Karpas-422 (cell line): Measurements from ENCODE around the gene HMX1. TPM values are rescaled to one million over a fixed set of nuclear protein-coding genes. Genes with fewer than 3 reads are reported as not detected.
A peak's percentile ranks its signal among the peaks of the same experiment; 100 is the strongest.

Experiments
- DNase-seq: peaks from one replicate; pipeline ENCODE4 v3.0.0-alpha.2; 2015
- H2AFZ ChIP-seq: fragments of 200-600 bp; sonication (generic); 2 replicates; pipeline ENCODE4 v1.6.1; 2014; ENCODE audit warnings: antibody characterized with exemption, low read length, mixed read lengths
- H3K27ac ChIP-seq: fragments of 200-600 bp; sonication (generic); 2 replicates; pipeline ENCODE4 v1.5.1; 2014; ENCODE audit warnings: mild to moderate bottlenecking, low read length, moderate library complexity
- H3K27me3 ChIP-seq: fragments of 200-600 bp; sonication (generic); 2 replicates; pipeline ENCODE4 v1.6.1; 2014; ENCODE audit warnings: low read length, mixed read lengths
- H3K36me3 ChIP-seq: fragments of 200-600 bp; sonication (generic); 2 replicates; pipeline ENCODE4 v1.6.1; 2014; ENCODE audit warnings: low read length, mixed read lengths; ENCODE audit not compliant: insufficient read depth
- H3K4me1 ChIP-seq: fragments of 200-600 bp; sonication (generic); 2 replicates; pipeline ENCODE4 v1.6.1; 2014; ENCODE audit warnings: mild to moderate bottlenecking, low read length, mixed read lengths
- H3K4me2 ChIP-seq: fragments of 200-600 bp; sonication (generic); 2 replicates; pipeline ENCODE4 v1.6.1; 2014; ENCODE audit warnings: low read length, low read depth, mild to moderate bottlenecking; ENCODE audit not compliant: poor library complexity, severe bottlenecking
- H3K4me3 ChIP-seq: fragments of 200-600 bp; sonication (generic); 2 replicates; pipeline ENCODE4 v1.5.1; 2014; ENCODE audit warnings: mild to moderate bottlenecking, antibody characterized with exemption, low read length, mixed read lengths
- H3K79me2 ChIP-seq: fragments of 200-600 bp; sonication (generic); 2 replicates; pipeline ENCODE4 v1.6.1; 2014; ENCODE audit warnings: mild to moderate bottlenecking, low read length, mixed read lengths
- H3K9ac ChIP-seq: fragments of 200-600 bp; sonication (generic); 2 replicates; pipeline ENCODE4 v1.6.0; 2014; ENCODE audit warnings: low read length
- H3K9me2 ChIP-seq: fragments of 200-600 bp; sonication (generic), shearing (Covaris generic); replicated peaks from 2 replicates; pipeline ENCODE4 v1.6.0; 2014; ENCODE audit warnings: mild to moderate bottlenecking, low read length, moderate library complexity; ENCODE audit not compliant: insufficient read depth
- H3K9me3 ChIP-seq: fragments of 300-700, 200-600 bp; sonication (generic); 2 replicates; pipeline ENCODE4 v1.6.1; 2014; ENCODE audit warnings: low read length, mixed read lengths
- H4K20me1 ChIP-seq: fragments of 200-600 bp; sonication (generic); 2 replicates; pipeline ENCODE4 v1.6.1; 2014; ENCODE audit warnings: mild to moderate bottlenecking, antibody characterized with exemption, low read length, low read depth; ENCODE audit not compliant: insufficient read depth
- total RNA-seq: library from RNA; depleted of rRNA; stranded (reverse); fragments of >200 nt; shearing (Covaris generic); gene quantifications from 2 replicates; pipeline ENCODE4 v1.2.3, GENCODE V29; 2014; ENCODE audit warnings: low replicate concordance

Gene HMX1
- total RNA-seq, 1 experiment from 2014 or later: not detected

DNA sequence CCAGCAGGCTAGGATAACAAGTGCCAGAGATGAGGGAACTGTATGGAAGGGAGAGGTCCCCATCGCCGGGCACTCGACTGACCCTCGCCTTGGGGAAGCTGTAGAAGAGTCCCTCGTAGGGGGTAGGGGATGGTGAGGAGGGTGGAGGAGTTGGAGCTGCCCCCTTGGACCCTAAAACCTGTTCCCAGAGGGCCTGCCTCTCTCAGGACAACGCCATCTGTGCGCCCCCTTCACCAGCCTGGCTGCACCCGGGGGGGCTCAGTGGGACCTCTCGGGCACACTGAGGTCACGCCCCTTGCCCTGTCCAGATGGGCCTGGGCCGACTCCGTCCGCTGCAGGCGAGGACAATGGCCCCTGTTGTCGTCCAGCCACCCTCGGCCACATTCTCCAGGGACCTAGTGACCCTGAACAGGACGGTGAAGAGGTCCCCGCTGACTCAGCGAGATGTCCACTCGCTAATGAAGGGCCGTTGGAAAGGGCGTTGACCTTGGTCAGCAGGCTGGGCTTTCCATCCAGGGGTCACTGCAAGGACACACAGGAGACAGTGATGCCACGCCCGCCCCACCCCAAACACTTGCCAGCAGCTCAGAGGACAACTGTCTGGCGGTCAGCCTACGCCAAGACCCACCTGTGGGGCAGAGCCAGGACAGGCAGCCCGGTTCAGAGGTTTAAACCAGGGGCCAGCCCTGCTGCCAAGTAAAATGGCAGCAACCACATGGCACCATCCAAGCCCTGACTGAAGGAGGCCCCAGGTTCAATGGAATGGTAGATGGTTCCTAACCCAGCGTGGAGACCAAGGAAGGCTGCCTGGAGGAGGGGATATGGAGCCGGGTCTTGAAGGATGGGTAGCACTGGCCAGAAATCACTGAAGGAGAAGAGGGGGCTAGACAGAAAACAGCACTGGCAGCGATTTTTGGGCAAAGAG, 51.2 kb downstream of the HMX1 start:
- Histone ChIP-seq H2AFZ (no peak overlapping the region), H3K9me2 (no peaks in the 10 kb centered on the region), H3K9ac (no peak overlapping the region), H3K27ac (no peak overlapping the region), H3K4me1 (peaks cover 45% of the 10 kb centered on the region), H3K27me3 (no peaks in the 10 kb centered on the region), H3K79me2 (no peaks in the 10 kb centered on the region), H4K20me1 (no peaks in the 10 kb centered on the region), H3K4me2 (peak overlapping the region; percentile 54), H3K9me3 (no peaks in the 10 kb centered on the region), H3K36me3 (no peaks in the 10 kb centered on the region), H3K4me3 (no peak overlapping the region)
- no peak for DNase-seq

DNA sequence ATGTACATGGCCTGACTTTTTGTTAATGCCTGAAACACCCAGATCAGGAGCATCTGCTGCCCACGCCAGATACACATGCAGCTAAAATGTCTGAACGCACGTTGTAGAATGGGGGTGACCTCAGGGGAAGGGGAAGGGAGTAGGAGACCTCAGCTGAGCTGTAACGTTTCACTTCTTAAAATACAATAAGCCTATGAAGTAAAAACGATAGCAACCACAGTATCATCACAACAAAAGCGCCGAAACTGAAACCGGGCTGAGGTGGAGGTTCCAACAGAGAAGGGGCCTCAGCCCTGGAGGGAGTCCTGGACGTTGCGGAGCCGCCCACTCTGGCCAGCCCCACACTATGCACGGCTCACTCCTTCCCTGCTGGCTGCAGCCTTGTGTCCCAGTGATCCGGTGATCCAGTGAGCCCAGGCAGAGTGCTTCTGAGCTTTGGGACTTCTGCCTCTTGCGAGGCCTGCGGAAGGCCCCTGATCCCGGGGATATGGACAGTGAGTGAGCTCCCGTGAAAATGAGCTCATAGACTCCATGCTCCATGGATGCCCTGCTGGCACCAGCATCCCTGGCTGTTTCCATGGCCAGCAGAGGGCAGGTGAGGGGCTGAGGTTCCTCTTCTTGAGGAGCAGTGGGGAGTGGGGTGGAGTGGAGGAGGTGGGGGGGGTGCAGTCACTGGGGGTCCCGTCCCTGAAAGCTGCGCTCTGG, 52.0 kb downstream of the HMX1 start:
- Histone ChIP-seq H3K9me3 (no peaks in the 10 kb centered on the region), H3K79me2 (no peaks in the 10 kb centered on the region), H3K4me3 (peak overlapping the region; percentile 24; the same call in 1 of the 2 replicates), H3K4me2 (peak overlapping the region; percentile 54), H3K36me3 (no peaks in the 10 kb centered on the region), H3K9ac (peak overlapping the region; percentile 47), H3K27me3 (no peaks in the 10 kb centered on the region), H3K27ac (no peak overlapping the region), H4K20me1 (no peaks in the 10 kb centered on the region), H3K9me2 (no peaks in the 10 kb centered on the region), H2AFZ (peak overlapping the region; percentile 14; the same call in 1 of the 2 replicates), H3K4me1 (peaks cover 45% of the 10 kb centered on the region)
- peak; percentile 53 for DNase-seq

DNA sequence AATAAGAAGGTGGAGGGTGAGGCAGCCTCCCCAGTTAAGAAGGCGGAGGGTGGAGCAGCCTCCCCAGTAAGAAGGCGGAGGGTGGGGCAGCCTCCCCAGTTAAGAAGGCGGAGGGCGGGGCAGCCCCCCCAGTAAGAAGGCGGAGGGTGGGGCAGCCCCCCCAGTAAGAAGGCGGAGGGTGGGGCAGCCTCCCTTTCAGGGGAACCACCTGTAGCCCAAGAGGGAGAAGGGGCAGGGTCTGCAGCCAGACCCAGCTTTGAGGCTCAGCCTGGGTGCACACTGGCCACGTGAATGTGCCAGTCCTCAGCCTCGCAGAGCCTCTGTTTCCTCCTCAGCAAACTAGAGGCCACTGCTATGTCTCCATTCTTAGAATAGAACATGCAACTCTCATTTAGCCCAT, 52.6 kb downstream of the HMX1 start:
- H3K4me3 ChIP-seq: peak overlapping the region; percentile 24; the same call in 1 of the 2 replicates
- DNase-seq: no peak
- peak overlapping the region; percentile 47; the same call in 1 of the 2 replicates for H3K9ac ChIP-seq
- H2AFZ ChIP-seq: peak overlapping the region; percentile 14; the same call in 1 of the 2 replicates
- no peaks in the 10 kb centered on the region for H3K36me3 ChIP-seq
- H3K27me3 ChIP-seq: no peaks in the 10 kb centered on the region
- no peaks in the 10 kb centered on the region for H3K9me3 ChIP-seq
- H4K20me1 ChIP-seq: no peaks in the 10 kb centered on the region
- H3K9me2 ChIP-seq: no peaks in the 10 kb centered on the region
- H3K79me2 ChIP-seq: no peaks in the 10 kb centered on the region
- H3K4me2 ChIP-seq: peak overlapping the region; percentile 54
- H3K4me1 ChIP-seq: peaks cover 42% of the 10 kb centered on the region
- H3K27ac ChIP-seq: no peak overlapping the region

DNA sequence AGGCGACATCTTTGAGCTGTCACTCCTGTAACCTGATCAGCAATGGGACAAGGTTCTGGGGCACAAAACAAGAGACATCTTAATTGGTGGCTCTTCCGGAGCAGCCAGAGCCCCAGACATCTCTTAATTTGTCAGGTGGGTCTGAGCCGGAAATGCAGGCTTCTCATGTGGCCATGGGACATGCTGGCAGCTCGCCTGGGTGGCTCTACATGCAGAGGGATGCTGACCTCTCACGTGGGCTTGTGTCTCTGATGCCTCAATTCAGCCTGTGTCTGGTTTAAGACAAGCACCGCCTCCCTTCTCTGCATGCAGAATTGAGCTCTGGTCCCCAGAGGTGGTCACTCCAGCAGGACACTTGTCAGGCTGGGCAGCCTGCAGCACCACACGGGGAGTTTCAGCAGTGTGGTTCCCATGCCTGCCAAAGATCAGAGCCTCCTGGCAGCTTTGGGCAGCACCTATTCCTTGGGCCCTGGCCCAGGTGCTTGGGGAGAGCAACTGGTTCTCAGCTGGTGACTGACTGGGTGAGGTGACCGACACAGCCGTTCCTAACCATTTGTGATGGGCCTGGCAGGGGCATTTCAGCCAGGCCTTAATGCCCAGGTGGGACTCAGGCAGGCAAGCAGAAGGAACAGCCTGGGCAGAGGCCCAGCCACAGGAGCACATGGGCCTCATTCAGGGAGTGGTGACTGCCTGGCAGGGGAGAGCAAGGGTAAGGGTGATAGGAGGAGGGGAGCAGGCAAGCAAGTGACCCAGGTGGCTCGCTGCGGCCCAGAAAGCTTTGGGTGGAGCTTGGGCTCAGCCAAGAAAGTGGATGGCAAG, 53.4 kb downstream of the HMX1 start:
- H3K4me2 ChIP-seq: peak overlapping the region; percentile 54
- H3K9me3 ChIP-seq: no peaks in the 10 kb centered on the region
- no peaks in the 10 kb centered on the region for H3K79me2 ChIP-seq
- peak; percentile 93 for DNase-seq
- peak overlapping the region; percentile 71 for H3K27ac ChIP-seq
- peak overlapping the region; percentile 47 for H3K9ac ChIP-seq
- H3K27me3 ChIP-seq: no peaks in the 10 kb centered on the region
- no peaks in the 10 kb centered on the region for H3K9me2 ChIP-seq
- no peaks in the 10 kb centered on the region for H4K20me1 ChIP-seq
- H3K4me3 ChIP-seq: peak overlapping the region; percentile 25; the same call in 1 of the 2 replicates
- no peaks in the 10 kb centered on the region for H3K36me3 ChIP-seq
- H3K4me1 ChIP-seq: peaks cover 36% of the 10 kb centered on the region
- no peak overlapping the region for H2AFZ ChIP-seq

DNA sequence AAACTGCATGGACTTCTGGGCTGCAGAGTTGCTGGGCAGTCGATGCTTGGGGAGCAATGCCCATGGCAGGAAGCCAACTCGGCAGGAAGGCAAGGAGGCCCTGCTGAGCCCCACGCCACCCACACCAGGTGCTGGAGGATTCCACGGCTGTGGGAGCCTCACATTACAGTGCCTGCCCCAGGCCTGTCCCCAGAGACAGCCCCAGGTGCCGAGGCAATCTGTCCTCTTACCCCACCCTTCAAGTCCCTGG, 53.9 kb downstream of the HMX1 start:
- no peaks in the 10 kb centered on the region for H4K20me1 ChIP-seq
- H2AFZ ChIP-seq: no peak overlapping the region
- peaks cover 36% of the 10 kb centered on the region for H3K4me1 ChIP-seq
- H3K27me3 ChIP-seq: no peaks in the 10 kb centered on the region
- peak overlapping the region; percentile 36; the same call in 1 of the 2 replicates for H3K27ac ChIP-seq
- H3K4me3 ChIP-seq: 0 out of 2 replicates have a peak overlapping the region, but pooled peaks have one; percentile 4
- no peaks in the 10 kb centered on the region for H3K79me2 ChIP-seq
- peak overlapping the region; percentile 8; the same call in 1 of the 2 replicates for H3K9ac ChIP-seq
- H3K4me2 ChIP-seq: peak overlapping the region; percentile 54
- no peak for DNase-seq
- H3K9me3 ChIP-seq: no peaks in the 10 kb centered on the region
- no peaks in the 10 kb centered on the region for H3K9me2 ChIP-seq
- H3K36me3 ChIP-seq: no peaks in the 10 kb centered on the region

DNA sequence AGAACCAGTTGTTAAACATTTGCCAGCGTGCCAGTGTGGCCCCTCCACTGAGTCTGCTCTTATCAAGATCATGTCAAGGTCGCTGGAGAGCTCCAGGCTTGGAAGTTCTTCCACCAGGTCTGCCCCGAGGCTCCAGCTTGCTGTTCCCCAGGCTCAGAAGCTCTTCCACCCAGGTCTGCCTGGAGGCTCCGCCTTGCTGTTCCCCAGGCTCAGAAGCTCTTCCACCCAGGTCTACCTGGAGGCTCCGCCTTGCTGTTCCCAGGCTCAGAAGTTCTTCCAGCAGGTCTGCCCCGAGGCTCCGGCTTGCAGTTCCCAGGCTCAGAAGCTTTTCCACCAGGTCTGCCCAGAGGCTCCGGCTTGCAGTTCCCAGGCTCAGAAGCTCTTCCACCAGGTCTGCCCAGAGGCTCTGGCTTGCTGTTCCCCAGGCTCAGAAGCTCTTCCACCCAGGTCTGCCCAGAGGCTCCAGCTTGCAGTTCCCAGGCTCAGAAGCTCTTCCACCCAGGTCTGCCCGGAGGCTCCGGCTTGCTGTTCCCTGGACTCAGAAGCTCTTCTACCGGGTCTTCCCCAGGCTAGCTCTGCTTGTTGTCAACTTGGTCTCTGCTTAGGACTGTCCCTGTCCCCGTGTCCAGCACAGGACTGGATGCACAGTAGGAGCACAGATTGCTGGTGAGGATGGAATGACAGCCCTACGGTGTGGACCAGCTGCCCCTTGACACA, 54.4 kb downstream of the HMX1 start:
- Histone ChIP-seq H3K4me3 (0 out of 2 replicates have a peak overlapping the region, but pooled peaks have one; percentile 4), H3K4me2 (peak overlapping the region; percentile 54), H3K9me3 (no peaks in the 10 kb centered on the region), H3K27ac (peak overlapping the region; percentile 36; the same call in 1 of the 2 replicates), H3K79me2 (no peaks in the 10 kb centered on the region), H3K27me3 (no peaks in the 10 kb centered on the region), H3K9ac (peak overlapping the region; percentile 8; the same call in 1 of the 2 replicates), H3K9me2 (no peaks in the 10 kb centered on the region), H4K20me1 (no peaks in the 10 kb centered on the region), H3K36me3 (no peaks in the 10 kb centered on the region), H3K4me1 (peaks cover 36% of the 10 kb centered on the region), H2AFZ (no peak overlapping the region)
- no peak for DNase-seq
